Tibial artery (tissue), 4 donors: Measurements from ENCODE around the gene DMD.

ENCODE experiments used
- DNase-seq, 2 donors: peaks; one replicate each; pipeline ENCODE4 v3.0.0-alpha.2; 2019
- H3K27ac ChIP-seq, 2 donors: fragments of 200-600 bp; sonication (generic) in 1 of 2; 1 replicate in 1 of 2; 2 replicates in 1 of 2; pipeline ENCODE4 v1.5.1; 2018 to 2019; ENCODE audit warnings: mild to moderate bottlenecking in 1 of 2
- H3K27me3 ChIP-seq, 2 donors: fragments of 200-600 bp; sonication (generic) in 1 of 2; one replicate each; pipeline versions ENCODE4 v1.5.1 to v1.6.0; 2016 to 2019
- H3K36me3 ChIP-seq, 3 donors: fragments of 200-600 bp; sonication (generic) in 2 of 3; one replicate each; pipeline ENCODE4 v1.5.1; 2016 to 2019; ENCODE audit warnings: mild to moderate bottlenecking in 2 of 3
- H3K4me1 ChIP-seq, 4 donors: fragments of 200-600 bp; sonication (generic) in 2 of 4; 1 replicate in 3 of 4; 2 replicates in 1 of 4; pipeline ENCODE4 v1.5.1; 2016 to 2019
- H3K4me3 ChIP-seq, 2 donors: fragments of 200-600 bp; sonication (generic) in 1 of 2; 1 replicate in 1 of 2; 2 replicates in 1 of 2; pipeline ENCODE4 v1.5.1; 2018 to 2019; ENCODE audit warnings: mild to moderate bottlenecking in 2 of 2
- H3K9me3 ChIP-seq, 3 donors: fragments of 200-600 bp; sonication (generic) in 1 of 3; one replicate each; pipeline ENCODE4 v1.5.1; 2016 to 2019
- CTCF ChIP-seq, 2 experiments: fragments of 200-600 bp in 1 of 2; fragments of 450-650 bp in 1 of 2; IDR thresholded peaks; one replicate each; pipeline ENCODE4 v1.5.1; 2017 to 2019; ENCODE audit warnings: antibody characterized with exemption in 2 of 2, mild to moderate bottlenecking in 1 of 2, moderate library complexity in 1 of 2
- intact Hi-C: fragments of 100-400 bp; cut with DNase I; formaldehyde crosslinking; loops from one replicate; pipeline ENCODE4 v1.15.0; 2023; ENCODE audit warnings: low total_unique reads

DMD gene

DNA sequence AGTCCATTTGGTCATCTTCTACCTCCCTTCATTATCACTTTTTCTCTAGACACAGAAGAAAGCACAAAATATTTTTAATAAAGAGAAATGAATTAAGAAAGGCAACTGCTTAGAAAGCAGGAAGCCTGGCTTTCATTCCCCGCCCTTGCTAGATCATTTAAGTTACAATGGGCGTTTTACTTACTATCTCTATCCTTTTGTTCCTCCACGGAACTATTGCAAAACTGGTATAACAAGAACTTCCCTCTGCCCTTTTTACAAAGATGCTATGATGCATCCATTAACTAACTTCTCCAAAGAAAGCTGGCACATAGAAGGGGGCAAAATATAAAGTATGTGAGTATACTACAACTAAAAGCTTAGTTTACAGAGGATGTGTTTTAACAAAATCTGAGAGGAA, 1705.0 kb downstream of the DMD start:
- no peak overlapping the region for H3K4me3 ChIP-seq
- H3K4me1 ChIP-seq = peaks cover 0 to 11% (median 0%) of the 10 kb centered on the region in 4 donors
- no peak for TF ChIP-seq CTCF (IDR thresholded peaks at IDR 0.05)
- no peaks in the 10 kb centered on the region for H3K36me3 ChIP-seq
- no peak overlapping the region for H3K27ac ChIP-seq
- DNase-seq = no peak
- no peaks in the 10 kb centered on the region for H3K27me3 ChIP-seq
- intact Hi-C loops = no loop called here
- H3K9me3 ChIP-seq = no peaks in the 10 kb centered on the region

DNA sequence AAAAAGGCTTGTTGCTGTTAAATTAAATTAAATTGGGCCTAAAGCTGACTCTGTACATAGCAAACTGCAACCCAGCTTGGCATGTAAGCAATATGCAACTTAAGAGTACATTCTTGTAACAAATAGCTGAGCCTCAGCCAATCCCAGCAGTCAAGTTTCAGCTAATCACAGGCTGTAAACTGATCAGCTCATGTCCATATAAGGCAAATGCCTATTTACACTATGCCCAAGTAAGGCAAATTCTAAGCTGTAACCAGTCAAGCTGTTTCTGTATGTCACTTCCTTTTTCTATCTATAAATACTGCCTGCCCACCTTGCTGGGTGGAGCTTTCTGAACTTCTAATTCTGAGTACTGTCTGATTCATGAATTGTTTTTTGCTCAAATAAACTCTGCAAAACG, 1710.4 kb downstream of the DMD start:
- peaks cover 0 to 14% (median 0%) of the 10 kb centered on the region in 4 donors for H3K4me1 ChIP-seq
- no peak for TF ChIP-seq CTCF (IDR thresholded peaks at IDR 0.05)
- H3K36me3 ChIP-seq = no peaks in the 10 kb centered on the region
- H3K27me3 ChIP-seq = no peaks in the 10 kb centered on the region
- H3K4me3 ChIP-seq = no peak overlapping the region
- H3K27ac ChIP-seq = no peak overlapping the region
- intact Hi-C loops = no loop called here
- no peak for DNase-seq
- H3K9me3 ChIP-seq = no peaks in the 10 kb centered on the region

DNA sequence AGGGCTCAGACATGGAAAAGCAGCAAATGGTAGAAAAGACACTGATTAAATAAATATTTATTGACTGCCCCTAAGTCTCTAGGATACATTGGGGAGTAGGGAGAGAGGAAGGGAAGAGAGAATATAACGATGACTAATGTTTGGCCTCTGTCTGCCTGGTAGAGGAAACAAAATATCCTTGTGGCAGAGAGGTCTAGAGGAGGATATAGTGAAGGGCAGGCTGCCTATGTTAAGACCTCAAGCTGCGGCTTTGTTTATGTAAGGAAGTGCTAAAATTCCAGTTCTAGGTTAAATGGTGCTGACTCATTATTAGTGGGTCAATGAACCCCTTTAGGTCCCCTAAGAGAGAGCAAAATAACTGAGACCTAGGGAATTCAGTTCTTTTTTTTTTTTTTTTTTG, 1712.2 kb downstream of the DMD start:
- no peak overlapping the region for H3K27ac ChIP-seq
- DNase-seq = no peak
- H3K4me3 ChIP-seq = no peak overlapping the region
- no peaks in the 10 kb centered on the region for H3K9me3 ChIP-seq
- H3K4me1 ChIP-seq = peaks cover 0 to 14% (median 0%) of the 10 kb centered on the region in 4 donors
- H3K27me3 ChIP-seq = no peaks in the 10 kb centered on the region
- no peak for TF ChIP-seq CTCF (IDR thresholded peaks at IDR 0.05)
- intact Hi-C loops = no loop called here
- no peaks in the 10 kb centered on the region for H3K36me3 ChIP-seq

DNA sequence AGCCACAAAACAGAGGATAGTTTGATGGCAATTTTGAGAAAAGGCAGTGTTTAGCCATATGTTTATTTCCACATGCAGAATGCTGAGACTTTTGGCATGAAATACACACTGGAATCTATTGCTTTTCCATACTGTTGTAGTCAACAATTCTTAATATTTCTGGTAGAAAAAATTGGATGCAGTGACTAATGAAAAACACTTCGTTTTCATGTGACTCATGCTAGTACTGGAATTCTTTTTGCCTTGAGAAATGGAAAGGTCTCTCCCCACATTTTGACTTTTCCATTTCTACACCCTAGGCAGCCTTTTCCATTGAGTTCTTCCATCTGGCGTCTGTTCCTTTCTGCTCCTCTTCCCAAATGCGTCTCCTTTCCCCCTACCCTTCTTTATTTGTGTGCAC, 1714.3 kb downstream of the DMD start:
- no peak for DNase-seq
- intact Hi-C loops = no loop called here

GRCh38 chrX:31487951-31488350, 1723.4 kb downstream of the DMD start:
- intact Hi-C loops = no loop called here
- no peaks in the 10 kb centered on the region for H3K36me3 ChIP-seq
- H3K4me1 ChIP-seq = no peaks in the 10 kb centered on the region
- no peak for DNase-seq
- no peaks in the 10 kb centered on the region for H3K27me3 ChIP-seq
- no peak overlapping the region for H3K4me3 ChIP-seq
- no peak overlapping the region for H3K27ac ChIP-seq
- H3K9me3 ChIP-seq = no peaks in the 10 kb centered on the region
- no peak for TF ChIP-seq CTCF (IDR thresholded peaks at IDR 0.05)

More for the DNA sequence above, 1714.3 kb downstream of the DMD start:
- Histone ChIP-seq H3K4me3 (no peak overlapping the region), H3K36me3 (no peaks in the 10 kb centered on the region), H3K4me1 (peaks cover 0 to 14% (median 0%) of the 10 kb centered on the region in 4 donors), H3K27me3 (no peaks in the 10 kb centered on the region), H3K9me3 (no peaks in the 10 kb centered on the region), H3K27ac (no peak overlapping the region)
- TF ChIP-seq CTCF (IDR thresholded peaks at IDR 0.05) = no peak

DNA sequence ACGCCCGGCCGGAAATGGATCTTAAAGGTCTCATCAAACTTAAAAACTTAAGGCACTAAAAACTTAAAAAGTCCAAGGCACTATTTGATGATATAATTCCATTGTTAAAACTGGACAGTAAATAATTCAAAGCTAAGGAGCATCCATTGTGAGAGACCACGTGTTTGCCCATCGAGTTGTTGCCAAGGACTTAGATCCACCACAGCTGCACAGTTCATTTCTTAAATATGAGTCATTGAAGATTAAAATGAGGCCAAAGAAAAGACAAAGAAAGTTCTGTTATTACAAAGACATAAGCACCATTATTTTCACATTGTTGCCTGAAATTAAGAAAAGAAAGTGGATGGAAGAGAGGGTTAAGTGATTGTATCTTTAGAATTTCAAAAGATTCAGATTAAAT, 1728.0 kb downstream of the DMD start:
- H3K9me3 ChIP-seq = no peaks in the 10 kb centered on the region
- no peak for DNase-seq
- H3K27ac ChIP-seq = no peak overlapping the region
- no peaks in the 10 kb centered on the region for H3K27me3 ChIP-seq
- no peaks in the 10 kb centered on the region for H3K36me3 ChIP-seq
- intact Hi-C loops = no loop called here
- H3K4me1 ChIP-seq = no peaks in the 10 kb centered on the region
- no peak overlapping the region for H3K4me3 ChIP-seq
- TF ChIP-seq CTCF (IDR thresholded peaks at IDR 0.05) = no peak
